OCI-LY3 (cell line): ENCODE results near the gene STC2.

ENCODE experiments used
- CTCF ChIP-seq: fragments of 200-600, 300-600 bp; sonication (generic); IDR thresholded peaks from 2 replicates; pipeline ENCODE4 v1.5.1; 2014; ENCODE audit warnings: antibody characterized with exemption, low read length, low read depth
- EZH2phosphoT487 ChIP-seq: fragments of 200-600 bp; shearing (Covaris generic); IDR thresholded peaks from 2 replicates; pipeline ENCODE4 v1.6.1; 2018; ENCODE audit warnings: antibody characterized with exemption, mixed run types, low read depth

GRCh38 chr5:173278172-173278571 lies 50.0 kb downstream of the STC2 start:
- TF ChIP-seq CTCF (no peak), EZH2phosphoT487 (no peak)
